H9 (cell line): ENCODE results near the gene PSMC1. TPM values are rescaled to one million over a fixed set of nuclear protein-coding genes. Genes with fewer than 3 reads are reported as not detected.

Source experiments
- DNase-seq: peaks from one replicate; pipeline ENCODE4 v3.0.0-alpha.2; 2017
- H2AFZ ChIP-seq: one replicate; pipeline ENCODE4 v1.6.1; 2013; ENCODE audit warnings: mild to moderate bottlenecking, low read length, control low read depth, moderate library complexity
- H2AK5ac ChIP-seq: 2 replicates; pipeline ENCODE4 v1.6.1; 2013; ENCODE audit warnings: low read length, control low read depth, mixed read lengths; ENCODE audit not compliant: insufficient read length
- H2BK120ac ChIP-seq: one replicate; pipeline ENCODE4 v1.6.1; 2013; ENCODE audit warnings: low read depth, mild to moderate bottlenecking, low read length, control low read depth, inconsistent platforms; ENCODE audit not compliant: poor library complexity, severe bottlenecking
- H2BK12ac ChIP-seq: 2 replicates; pipeline ENCODE4 v1.6.1; 2013; ENCODE audit warnings: low read length, control low read depth, mixed read lengths, low read depth; ENCODE audit not compliant: insufficient read length
- H2BK15ac ChIP-seq: 2 replicates; pipeline ENCODE4 v1.6.1; 2013; ENCODE audit warnings: low read depth, low read length, control low read depth
- H2BK20ac ChIP-seq: one replicate; pipeline ENCODE4 v1.6.1; 2013; ENCODE audit warnings: low read depth, mild to moderate bottlenecking, low read length, control low read depth, inconsistent platforms; ENCODE audit not compliant: poor library complexity, severe bottlenecking
- H2BK5ac ChIP-seq: 2 replicates; pipeline ENCODE4 v1.6.1; 2013; ENCODE audit warnings: low read length, control low read depth, mixed read lengths; ENCODE audit not compliant: insufficient read length
- H3K14ac ChIP-seq: 2 replicates; pipeline ENCODE4 v1.6.1; 2013; ENCODE audit warnings: low read length, control low read depth; ENCODE audit not compliant: insufficient read depth
- H3K18ac ChIP-seq: 2 replicates; pipeline ENCODE4 v1.6.1; 2013; ENCODE audit warnings: low read depth, mild to moderate bottlenecking, mixed read lengths, low read length, control low read depth; ENCODE audit not compliant: insufficient read length
- H3K23ac ChIP-seq: 2 replicates; pipeline ENCODE4 v1.6.1; 2013; ENCODE audit warnings: low read length, control low read depth, mixed read lengths, low read depth; ENCODE audit not compliant: insufficient read length
- H3K23me2 ChIP-seq: 2 replicates; pipeline ENCODE4 v1.6.1; 2013; ENCODE audit warnings: low read depth, mild to moderate bottlenecking, mixed read lengths, low read length, control low read depth; ENCODE audit not compliant: insufficient read length, poor library complexity, severe bottlenecking
- H3K27ac ChIP-seq: 2 replicates; pipeline ENCODE4 v1.5.1; 2013; ENCODE audit warnings: low read length, control low read depth, mixed read lengths, low read depth; ENCODE audit not compliant: insufficient read length
- H3K27me3 ChIP-seq: 2 replicates; pipeline ENCODE4 v1.6.1; 2013; ENCODE audit warnings: low read length, control low read depth, inconsistent platforms; ENCODE audit not compliant: insufficient read depth
- H3K4ac ChIP-seq: 2 replicates; pipeline ENCODE4 v1.6.1; 2013; ENCODE audit warnings: low read depth, mild to moderate bottlenecking, control low read depth, inconsistent platforms, low read length, moderate library complexity
- H3K4me1 ChIP-seq: 2 replicates; pipeline ENCODE4 v1.6.1; 2013; ENCODE audit warnings: low read length, control low read depth, inconsistent platforms; ENCODE audit not compliant: insufficient read depth
- H3K4me2 ChIP-seq: 2 replicates; pipeline ENCODE4 v1.6.1; 2013; ENCODE audit warnings: low read length, control low read depth, mixed read lengths; ENCODE audit not compliant: insufficient read length, insufficient read depth
- H3K56ac ChIP-seq: 2 replicates; pipeline ENCODE4 v1.6.1; 2013; ENCODE audit warnings: low read depth, mild to moderate bottlenecking, mixed read lengths, low read length, control low read depth; ENCODE audit not compliant: insufficient read length
- H3K79me1 ChIP-seq: 2 replicates; pipeline ENCODE4 v1.6.1; 2013; ENCODE audit warnings: low read depth, mild to moderate bottlenecking, moderate library complexity, low read length, control low read depth, inconsistent platforms; ENCODE audit not compliant: insufficient read depth, poor library complexity, severe bottlenecking
- H3K79me2 ChIP-seq: 2 replicates; pipeline ENCODE4 v1.6.1; 2013; ENCODE audit warnings: low read length, control low read depth, inconsistent platforms; ENCODE audit not compliant: insufficient read depth
- H3K9ac ChIP-seq: 2 replicates; pipeline ENCODE4 v1.6.1; 2013; ENCODE audit warnings: low read length, control low read depth, mixed read lengths; ENCODE audit not compliant: insufficient read length; ENCODE audit errors: extremely low read depth
- H3K9me3 ChIP-seq: one replicate; pipeline ENCODE4 v1.6.1; 2013; ENCODE audit warnings: low read depth, low read length, inconsistent platforms; ENCODE audit not compliant: control insufficient read depth
- H3T11ph ChIP-seq: one replicate; pipeline ENCODE4 v1.6.1; 2013; ENCODE audit warnings: mild to moderate bottlenecking, low read length, control low read depth, inconsistent platforms
- H4K20me1 ChIP-seq: one replicate; pipeline ENCODE4 v1.6.1; 2013; ENCODE audit not compliant: control insufficient read depth, insufficient read length, insufficient read depth
- H4K5ac ChIP-seq: 2 replicates; pipeline ENCODE4 v1.6.1; 2013; ENCODE audit warnings: low read depth, mild to moderate bottlenecking, mixed read lengths, low read length, control low read depth; ENCODE audit not compliant: insufficient read length
- H4K8ac ChIP-seq: replicated peaks from 2 replicates; pipeline ENCODE4 v1.6.1; 2013; ENCODE audit warnings: low read length, control low read depth, mixed read lengths, low read depth; ENCODE audit not compliant: insufficient read length
- H4K91ac ChIP-seq: 2 replicates; pipeline ENCODE4 v1.6.1; 2013; ENCODE audit warnings: low read depth, mild to moderate bottlenecking, moderate library complexity, mixed read lengths, low read length, control low read depth; ENCODE audit not compliant: insufficient read length
- H3K27ac Mint-ChIP-seq, 3 experiments: 2 replicates in 2 of 3; 3 replicates in 1 of 3; pipeline ENCODE4 v1.8.0; 2020 to 2021; ENCODE audit warnings: mixed read lengths in 3 of 3, mild to moderate bottlenecking in 1 of 3, moderate library complexity in 1 of 3
- H3K27me3 Mint-ChIP-seq: 2 replicates; pipeline ENCODE4 v1.8.0; 2021; ENCODE audit warnings: low read depth, mild to moderate bottlenecking, moderate library complexity, mixed read lengths
- H3K36me3 Mint-ChIP-seq, 3 experiments: 2 replicates in 2 of 3; 3 replicates in 1 of 3; pipeline ENCODE4 v1.8.0; 2020 to 2021; ENCODE audit warnings: low read depth in 3 of 3, mixed read lengths in 3 of 3; ENCODE audit not compliant: insufficient read depth in 1 of 3
- H3K4me1 Mint-ChIP-seq, 2 experiments: 2 replicates each; pipeline ENCODE4 v1.8.0; 2020; ENCODE audit warnings: mixed read lengths in 2 of 2
- H3K4me3 Mint-ChIP-seq, 2 experiments: 2 replicates in 1 of 2; 3 replicates in 1 of 2; pipeline ENCODE4 v1.8.0; 2020 to 2021; ENCODE audit warnings: mild to moderate bottlenecking in 2 of 2, mixed read lengths in 2 of 2, moderate library complexity in 1 of 2
- H3K9me3 Mint-ChIP-seq, 2 experiments: 2 replicates in 1 of 2; 3 replicates in 1 of 2; pipeline ENCODE4 v1.8.0; 2020; ENCODE audit warnings: mild to moderate bottlenecking in 2 of 2, mixed read lengths in 2 of 2, moderate library complexity in 1 of 2
- CTCF ChIP-seq: fragments of 200-600 bp; sonication (generic); conservative IDR thresholded peaks from 3 replicates; pipeline ENCODE4 v1.8.0; 2021; ENCODE audit warnings: antibody characterized with exemption, mild to moderate bottlenecking
- WGBS: extraction: QIAGEN DNeasy Blood & Tissue Kit; methylation state at CpG from one replicate; pipeline ENCODE4 v1.1.7; 2013; ENCODE audit warnings: missing lambda C conversion rate, low lambda C conversion rate, mixed read lengths; ENCODE audit not compliant: insufficient read length; ENCODE audit errors: extremely low coverage; 5-methylcytosine and 5-hydroxymethylcytosine counted together
- total RNA-seq: library from RNA; stranded (reverse); gene quantifications from 2 replicates; pipeline ENCODE4 v1.2.1, GENCODE V29; 2021

The PSMC1 gene
- total RNA-seq, 1 experiment from 2014 or later = 113 TPM

GRCh38 chr14:90239139-90239538, 17.2 kb upstream of the PSMC1 start:
- Histone ChIP-seq H4K20me1 (no peaks in the 10 kb centered on the region), H3K79me2 (no peaks in the 10 kb centered on the region), H3K14ac (no peak overlapping the region), H3K4ac (no peak overlapping the region), H2BK20ac (no peak overlapping the region), H3K27ac (no peak overlapping the region), H2AK5ac (no peak overlapping the region), H2AFZ (no peak overlapping the region), H3K23me2 (no peaks in the 10 kb centered on the region), H2BK12ac (no peak overlapping the region), H4K5ac (no peak overlapping the region), H3K79me1 (no peaks in the 10 kb centered on the region), H2BK15ac (no peak overlapping the region), H3T11ph (no peak overlapping the region), H3K9me3 (peaks cover 16% of the 10 kb centered on the region), H3K9ac (no peak overlapping the region), H4K8ac (no peak overlapping the region), H2BK5ac (no peak overlapping the region), H3K27me3 (no peaks in the 10 kb centered on the region), H3K56ac (no peak overlapping the region), H3K4me1 (no peaks in the 10 kb centered on the region), H2BK120ac (no peak overlapping the region), H4K91ac (no peak overlapping the region), H3K4me2 (no peak overlapping the region), H3K18ac (no peak overlapping the region), H3K23ac (no peak overlapping the region)
- no peak for TF ChIP-seq CTCF
- Mint-ChIP-seq H3K36me3 (peaks cover 5 to 32% (median 28%) of the 10 kb centered on the region in 3 experiments; a peak in 5 of 7 replicates), H3K27me3 (peaks cover 29% of the 10 kb centered on the region), H3K4me1 (no peaks in the 10 kb centered on the region), H3K4me3 (no peak overlapping the region), H3K9me3 (peaks cover 46 to 47% of the 10 kb centered on the region in 2 experiments), H3K27ac (no peak overlapping the region)
- no peak for DNase-seq
- no CpG with 5 or more reads among the region's 3 CpGs for WGBS
